KMS-11 (cell line): ENCODE measurements around the gene ERC2.

Experiments
- H2AFZ ChIP-seq: fragments of 200-600 bp; sonication (generic); 2 replicates; pipeline ENCODE4 v1.6.1; 2016; ENCODE audit warnings: antibody characterized with exemption, mixed run types, low read depth
- H3K27ac ChIP-seq: fragments of 200-600 bp; sonication (generic); 2 replicates; pipeline ENCODE4 v1.6.1; 2016; ENCODE audit warnings: mild to moderate bottlenecking, mixed run types
- H3K27me3 ChIP-seq: fragments of 200-600 bp; sonication (generic); 2 replicates; pipeline ENCODE4 v1.6.1; 2017; ENCODE audit warnings: mild to moderate bottlenecking, low read depth, mixed run types, moderate library complexity; ENCODE audit not compliant: insufficient read depth
- H3K36me3 ChIP-seq: fragments of 200-600 bp; sonication (generic); 2 replicates; pipeline ENCODE4 v1.6.1; 2017; ENCODE audit warnings: mild to moderate bottlenecking, mixed run types; ENCODE audit not compliant: insufficient read depth
- H3K4me1 ChIP-seq: fragments of 200-600 bp; sonication (generic); 2 replicates; pipeline ENCODE4 v1.6.1; 2016; ENCODE audit warnings: mild to moderate bottlenecking, low read depth, mixed run types; ENCODE audit not compliant: poor library complexity, severe bottlenecking
- H3K4me2 ChIP-seq: fragments of 200-600 bp; sonication (generic); 2 replicates; pipeline ENCODE4 v1.7.0; 2016; ENCODE audit warnings: mild to moderate bottlenecking, mixed run types
- H3K4me3 ChIP-seq: fragments of 200-600 bp; sonication (generic); IDR thresholded peaks from 2 replicates; pipeline ENCODE4 v1.6.1; 2017; ENCODE audit warnings: low read depth, low read length, mixed read lengths; ENCODE audit not compliant: insufficient read depth
- H3K79me2 ChIP-seq: fragments of 200-600 bp; sonication (generic); 2 replicates; pipeline ENCODE4 v1.6.1; 2016; ENCODE audit warnings: low read depth, mixed run types; ENCODE audit not compliant: insufficient read depth
- H3K9ac ChIP-seq: fragments of 200-600 bp; sonication (generic); 2 replicates; pipeline ENCODE4 v1.6.1; 2016; ENCODE audit warnings: mild to moderate bottlenecking, mixed run types
- H4K20me1 ChIP-seq: fragments of 200-600 bp; sonication (generic); 2 replicates; pipeline ENCODE4 v1.6.1; 2016; ENCODE audit warnings: mild to moderate bottlenecking, mixed run types; ENCODE audit not compliant: insufficient read depth
- TF ChIP-seq, protein P1 (sequence below): fragments of 200-600 bp; sonication (generic); conservative IDR thresholded peaks from 2 replicates; pipeline ENCODE4 v1.6.1; 2017; ENCODE audit warnings: low read depth, mild to moderate bottlenecking, antibody characterized with exemption, low read length, moderate library complexity, mixed read lengths

The ERC2 gene

GRCh38 chr3:55622733-55623132 lies 845.5 kb downstream of the ERC2 start:
- H3K36me3 ChIP-seq = no peaks in the 10 kb centered on the region
- TF ChIP-seq, protein P1, sequence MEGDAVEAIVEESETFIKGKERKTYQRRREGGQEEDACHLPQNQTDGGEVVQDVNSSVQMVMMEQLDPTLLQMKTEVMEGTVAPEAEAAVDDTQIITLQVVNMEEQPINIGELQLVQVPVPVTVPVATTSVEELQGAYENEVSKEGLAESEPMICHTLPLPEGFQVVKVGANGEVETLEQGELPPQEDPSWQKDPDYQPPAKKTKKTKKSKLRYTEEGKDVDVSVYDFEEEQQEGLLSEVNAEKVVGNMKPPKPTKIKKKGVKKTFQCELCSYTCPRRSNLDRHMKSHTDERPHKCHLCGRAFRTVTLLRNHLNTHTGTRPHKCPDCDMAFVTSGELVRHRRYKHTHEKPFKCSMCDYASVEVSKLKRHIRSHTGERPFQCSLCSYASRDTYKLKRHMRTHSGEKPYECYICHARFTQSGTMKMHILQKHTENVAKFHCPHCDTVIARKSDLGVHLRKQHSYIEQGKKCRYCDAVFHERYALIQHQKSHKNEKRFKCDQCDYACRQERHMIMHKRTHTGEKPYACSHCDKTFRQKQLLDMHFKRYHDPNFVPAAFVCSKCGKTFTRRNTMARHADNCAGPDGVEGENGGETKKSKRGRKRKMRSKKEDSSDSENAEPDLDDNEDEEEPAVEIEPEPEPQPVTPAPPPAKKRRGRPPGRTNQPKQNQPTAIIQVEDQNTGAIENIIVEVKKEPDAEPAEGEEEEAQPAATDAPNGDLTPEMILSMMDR = no peak
- no peak overlapping the region for H3K27ac ChIP-seq
- no peak overlapping the region for H2AFZ ChIP-seq
- no peaks in the 10 kb centered on the region for H3K4me1 ChIP-seq
- H3K27me3 ChIP-seq = no peaks in the 10 kb centered on the region
- no peaks in the 10 kb centered on the region for H4K20me1 ChIP-seq
- no peak overlapping the region for H3K4me2 ChIP-seq
- no peaks in the 10 kb centered on the region for H3K79me2 ChIP-seq
- H3K4me3 ChIP-seq = no peak overlapping the region
- H3K9ac ChIP-seq = no peak overlapping the region

GRCh38 chr3:55622116-55622515 lies 846.2 kb downstream of the ERC2 start:
- H4K20me1 ChIP-seq = no peaks in the 10 kb centered on the region
- no peak overlapping the region for H2AFZ ChIP-seq
- TF ChIP-seq, protein P1 = no peak
- H3K36me3 ChIP-seq = no peaks in the 10 kb centered on the region
- H3K27me3 ChIP-seq = no peaks in the 10 kb centered on the region
- H3K4me2 ChIP-seq = no peak overlapping the region
- no peak overlapping the region for H3K27ac ChIP-seq
- no peaks in the 10 kb centered on the region for H3K79me2 ChIP-seq
- no peaks in the 10 kb centered on the region for H3K4me1 ChIP-seq
- H3K9ac ChIP-seq = no peak overlapping the region
- no peak overlapping the region for H3K4me3 ChIP-seq

- H2AFZ ChIP-seq = no peak overlapping the region
- TF ChIP-seq, protein P1 = no peak
- H3K27ac ChIP-seq = no peak overlapping the region
- H3K4me1 ChIP-seq = no peaks in the 10 kb centered on the region
- no peaks in the 10 kb centered on the region for H3K27me3 ChIP-seq
- H3K9ac ChIP-seq = no peak overlapping the region
- H3K36me3 ChIP-seq = no peaks in the 10 kb centered on the region
- H3K4me2 ChIP-seq = no peak overlapping the region
- no peak overlapping the region for H3K4me3 ChIP-seq
- no peaks in the 10 kb centered on the region for H4K20me1 ChIP-seq
- H3K79me2 ChIP-seq = no peaks in the 10 kb centered on the region
Observed at GRCh38 chr3:55621648-55622047, 846.6 kb downstream of the ERC2 start.

- Histone ChIP-seq H2AFZ (no peak overlapping the region), H3K4me3 (no peak overlapping the region), H3K9ac (no peak overlapping the region), H3K27ac (no peak overlapping the region), H3K79me2 (no peaks in the 10 kb centered on the region), H3K36me3 (no peaks in the 10 kb centered on the region), H3K4me1 (no peaks in the 10 kb centered on the region), H3K4me2 (no peak overlapping the region), H3K27me3 (no peaks in the 10 kb centered on the region), H4K20me1 (no peaks in the 10 kb centered on the region)
- TF ChIP-seq, protein P1 = no peak
Observed at GRCh38 chr3:55621026-55621422, 847.2 kb downstream of the ERC2 start.
